DMS 273 (cell line): ENCODE data around the gene MVB12B.
A peak's percentile ranks its signal among the peaks of the same experiment; 100 is the strongest.
"Not testable (repeated sequence)": the region's sequence is repeated elsewhere in the genome, so short reads cannot be mapped to it uniquely, and the experiment has no call there.

Experiments used
- DNase-seq: peaks from one replicate; lab custom pipeline; 2025; ENCODE audit not compliant: unreplicated experiment; lab: John Stamatoyannopoulos, UW

The MVB12B gene

DNA sequence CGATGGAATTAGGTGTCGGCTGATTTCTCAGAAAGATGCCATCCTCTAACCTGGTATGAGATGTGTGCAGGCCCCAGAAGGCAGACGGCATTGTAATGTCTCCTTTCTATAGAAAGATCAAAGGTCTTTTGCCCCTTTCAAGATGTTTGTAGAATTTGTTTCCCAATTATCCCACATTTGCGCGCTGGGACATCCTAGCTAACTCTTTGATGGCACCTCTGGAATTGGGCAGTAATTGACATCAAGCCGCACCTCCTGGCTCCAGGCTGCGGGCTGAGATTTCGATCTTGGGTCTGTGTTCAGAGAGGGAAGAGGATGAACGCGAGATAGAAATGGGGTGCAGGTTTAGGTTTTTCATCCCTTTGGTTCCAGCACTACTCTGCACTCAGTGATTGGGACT, 202.3 kb downstream of the MVB12B start:
- no peak for DNase-seq

DNA sequence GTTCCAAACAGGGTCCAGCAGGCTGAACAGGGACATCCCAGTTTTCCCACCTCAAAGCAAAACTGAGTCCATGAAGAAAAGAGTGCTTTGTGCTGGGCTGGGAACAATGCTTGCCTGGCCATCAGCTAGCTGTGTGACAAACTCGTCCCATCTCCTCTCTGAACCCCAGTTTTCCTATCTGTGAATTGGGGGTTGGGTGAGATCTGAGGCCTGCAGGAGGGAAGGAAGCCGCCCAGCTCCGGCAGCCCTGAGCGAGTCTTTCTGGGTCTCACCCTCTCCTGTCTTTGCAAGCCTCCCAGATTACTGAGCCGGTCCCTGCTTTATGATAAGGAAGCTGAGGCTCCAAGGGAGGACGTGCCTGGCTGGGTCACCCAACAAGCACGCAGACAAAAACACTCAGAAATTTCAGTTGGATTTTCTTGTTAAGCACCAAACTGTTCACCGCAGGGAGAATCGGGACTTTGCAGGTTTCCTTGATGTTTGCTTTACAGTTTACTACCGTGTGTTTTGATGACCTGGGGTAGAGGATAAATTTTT, 204.5 kb downstream of the MVB12B start:
- no peak for DNase-seq

DNA sequence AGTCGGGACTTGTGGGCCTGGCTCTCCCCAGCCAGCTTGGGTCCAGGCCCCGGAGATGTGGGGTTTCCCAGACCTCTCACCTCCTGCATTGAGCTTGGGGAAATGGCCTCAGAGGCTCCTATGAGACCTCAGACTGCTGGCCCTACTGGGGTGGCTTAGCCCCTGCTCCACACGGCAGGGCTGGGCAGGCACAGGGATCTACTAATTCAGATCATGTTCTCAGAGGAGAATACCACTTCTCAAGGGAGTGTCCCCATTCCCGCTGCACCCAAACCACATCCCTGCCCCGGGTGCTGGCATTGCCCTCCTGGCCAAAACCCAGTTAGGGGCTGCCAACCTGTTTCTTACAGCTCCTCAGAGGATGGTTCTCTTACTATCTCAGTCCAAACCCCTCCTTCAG, 205.0 kb downstream of the MVB12B start:
- no peak for DNase-seq

DNA sequence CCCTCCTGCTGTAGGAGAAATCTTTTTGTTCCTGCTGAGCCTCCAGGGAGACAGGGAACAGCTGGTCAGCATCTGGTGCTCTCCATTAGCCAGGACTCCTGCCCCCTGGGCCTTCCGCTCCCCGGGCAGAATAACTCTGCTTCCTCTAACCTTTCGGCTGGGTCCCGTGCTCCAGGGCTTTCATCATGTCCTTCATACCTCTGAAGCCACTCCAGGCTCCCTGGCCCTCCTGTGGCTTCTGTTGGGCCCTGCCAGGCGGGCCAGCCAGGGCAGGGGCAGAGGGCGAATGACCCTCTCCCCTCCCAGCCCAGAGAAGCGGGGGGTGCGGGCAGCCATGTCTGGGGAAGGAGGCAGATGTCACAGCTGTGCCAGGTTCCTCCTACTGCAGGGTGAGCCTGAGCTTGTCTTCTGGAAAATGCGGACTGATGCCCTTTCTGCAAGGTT, 205.4 kb downstream of the MVB12B start:
- peak; percentile 44 for DNase-seq

DNA sequence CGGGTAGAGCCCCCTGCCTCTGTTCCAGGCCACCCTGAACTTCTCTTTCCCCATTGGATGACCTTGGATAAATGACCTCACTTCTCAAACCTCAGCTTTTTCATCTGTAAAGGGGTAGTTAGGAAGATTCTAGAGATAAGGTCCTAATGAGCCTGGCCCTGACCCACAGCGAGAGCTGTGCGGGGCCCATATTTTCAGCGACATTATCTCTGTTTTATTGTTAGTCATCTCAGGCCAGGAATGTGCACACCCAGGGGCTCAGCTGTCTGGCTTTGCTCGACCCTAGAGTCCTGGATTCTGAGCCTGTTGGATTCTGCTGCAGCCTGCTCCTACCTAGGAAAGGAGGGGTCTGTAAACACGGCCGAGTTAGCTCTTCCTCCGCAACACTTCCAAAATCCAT, 205.9 kb downstream of the MVB12B start:
- DNase-seq, result no peak

DNA sequence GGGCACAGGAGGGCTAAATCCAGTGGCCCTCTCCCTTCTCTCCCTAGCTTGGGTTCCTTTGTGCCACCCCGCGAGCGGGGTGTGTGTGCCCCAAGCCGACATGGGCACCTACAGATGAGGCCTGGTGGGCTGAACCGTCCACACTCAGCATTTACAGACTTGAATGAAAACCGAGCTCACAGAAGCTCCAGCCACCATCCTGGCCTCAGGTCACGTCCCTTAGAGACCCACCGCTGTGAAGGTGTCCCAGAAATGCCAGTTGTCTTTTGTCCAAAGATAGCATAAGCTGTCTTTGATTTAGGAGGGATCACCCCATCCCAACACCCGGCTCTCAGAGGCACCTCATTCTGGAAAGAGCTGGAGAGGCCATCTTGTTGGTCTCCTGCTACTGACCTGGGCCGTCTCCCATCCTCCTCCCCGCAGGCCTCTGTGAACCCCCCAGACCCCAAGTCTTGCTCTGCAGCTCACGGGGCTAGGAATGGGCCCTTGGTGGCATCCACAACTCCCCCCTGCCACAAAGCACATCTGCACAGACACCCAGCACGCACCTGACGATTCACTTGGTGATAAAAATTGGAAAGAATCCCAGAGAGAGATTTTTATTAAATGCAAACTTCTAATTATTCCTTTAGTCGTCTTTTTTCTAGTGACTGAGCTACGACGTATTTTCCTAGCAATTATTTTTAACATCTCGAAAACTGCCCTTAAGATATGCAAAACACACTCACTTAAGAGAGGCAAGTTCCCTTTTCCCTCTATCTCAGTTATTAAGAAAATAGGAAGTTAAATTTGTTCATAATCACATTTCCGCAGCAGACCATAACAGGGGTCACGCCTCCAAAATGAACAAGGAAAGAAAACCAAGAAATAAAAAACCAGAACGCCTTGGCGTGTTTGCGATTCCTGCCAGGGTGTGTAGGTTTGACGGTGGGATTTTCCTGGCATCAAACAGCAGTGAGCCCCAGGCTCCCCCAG, 206.6 kb downstream of the MVB12B start:
- no peak for DNase-seq

DNA sequence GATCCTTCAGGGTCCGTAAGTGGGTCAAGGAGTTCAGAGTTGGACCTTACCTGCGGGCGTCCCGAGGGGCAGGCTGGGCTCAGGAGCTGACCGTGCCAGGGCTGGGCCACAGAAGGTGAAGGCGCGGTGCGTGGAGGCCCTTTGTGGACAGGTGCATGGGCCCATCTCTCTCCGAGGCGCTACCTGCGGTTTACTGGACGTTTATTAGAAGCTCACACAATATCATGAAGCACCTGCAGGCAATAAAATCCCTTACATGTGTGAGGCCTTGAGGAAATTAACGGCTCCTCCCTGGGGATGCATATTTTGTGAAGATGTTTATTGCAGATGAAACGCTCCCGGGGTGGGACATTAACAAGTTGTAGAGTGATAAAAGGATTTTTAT, 207.3 kb downstream of the MVB12B start:
- no peak for DNase-seq

DNA sequence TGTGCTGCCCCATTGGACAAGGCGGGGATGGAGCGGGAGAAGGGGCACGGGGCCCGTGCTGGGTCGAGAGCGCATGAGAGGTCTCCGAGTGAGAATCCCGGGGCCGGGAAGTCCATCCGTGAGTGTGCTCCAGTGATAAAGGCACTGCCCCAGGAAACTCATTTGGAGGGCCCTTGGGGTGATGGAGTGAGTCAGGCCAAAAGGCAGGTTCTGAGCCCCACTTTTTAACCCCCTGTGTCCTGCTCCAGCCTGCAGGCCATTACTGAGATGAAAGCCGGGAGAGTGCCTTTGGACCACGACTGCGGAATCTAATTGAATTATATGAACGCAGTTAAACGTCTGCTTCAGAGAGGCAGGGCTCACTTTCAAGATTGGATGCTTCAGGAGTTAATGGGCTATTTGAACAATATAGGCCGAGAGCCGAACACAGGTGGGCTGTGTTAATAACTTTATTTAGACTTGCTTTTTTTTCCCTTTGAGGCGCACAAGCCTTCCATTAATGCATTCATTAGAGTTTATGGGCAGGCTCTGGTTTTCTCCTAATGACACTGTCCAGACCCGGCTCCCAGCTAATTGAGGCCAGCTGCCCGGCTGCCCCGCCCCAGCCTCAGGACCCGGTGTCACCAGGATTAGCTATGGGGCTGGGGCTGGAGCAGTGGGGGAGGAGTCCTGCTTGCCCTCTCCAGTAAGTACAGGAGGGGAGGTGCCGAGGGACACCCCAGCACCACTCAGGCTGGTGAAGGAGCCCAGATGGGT, 208.0 kb downstream of the MVB12B start:
- DNase-seq, result no peak

DNA sequence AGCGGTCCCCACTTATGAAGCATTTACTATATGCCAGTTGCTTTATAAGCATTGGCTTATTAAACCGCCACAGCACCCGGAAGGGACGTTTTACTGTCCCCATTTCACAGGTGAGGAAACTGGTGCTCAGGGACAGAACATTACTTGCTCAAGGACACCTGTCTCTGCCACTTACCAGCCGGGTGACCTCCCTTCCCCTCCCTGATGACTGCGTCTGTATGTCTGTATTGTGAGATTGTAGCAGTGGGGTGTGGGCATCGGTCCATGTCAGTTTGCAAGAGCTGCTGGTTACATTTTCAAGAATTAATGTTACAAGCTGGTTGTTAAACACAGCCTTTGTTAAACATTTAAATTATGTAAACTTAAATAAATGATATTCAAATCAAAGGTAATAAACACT, 209.5 kb downstream of the MVB12B start:
- no peak for DNase-seq

DNA sequence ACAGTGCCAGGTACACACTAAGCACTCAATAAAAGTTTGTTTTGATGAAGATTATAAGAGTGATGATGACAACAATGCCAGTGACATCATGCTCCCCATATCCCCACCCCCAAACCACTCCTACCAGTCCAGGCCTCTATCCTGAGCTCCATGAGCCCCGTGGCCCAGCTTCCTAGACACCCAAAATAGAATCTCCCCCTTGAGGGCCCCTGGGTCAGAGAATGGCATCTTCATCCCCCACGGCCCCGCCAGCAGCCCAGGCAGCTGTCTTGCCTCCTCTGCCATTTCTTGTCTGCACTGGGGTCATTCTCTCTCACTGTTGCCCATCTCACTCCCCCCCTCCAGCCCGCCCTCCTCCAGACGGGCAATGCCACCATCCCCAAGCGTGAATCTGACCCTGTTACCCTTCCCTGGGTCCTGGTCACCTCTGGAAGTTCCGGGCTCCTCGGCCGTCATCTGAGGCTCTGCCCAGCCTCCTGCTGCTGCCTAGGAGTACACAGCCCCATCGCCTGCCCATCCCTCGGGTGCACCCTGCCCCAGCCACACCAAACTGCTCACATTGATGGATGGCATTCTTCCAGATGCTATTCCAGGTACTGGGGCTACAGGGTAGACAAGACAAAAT, 210.3 kb downstream of the MVB12B start:
- no peak for DNase-seq

DNA sequence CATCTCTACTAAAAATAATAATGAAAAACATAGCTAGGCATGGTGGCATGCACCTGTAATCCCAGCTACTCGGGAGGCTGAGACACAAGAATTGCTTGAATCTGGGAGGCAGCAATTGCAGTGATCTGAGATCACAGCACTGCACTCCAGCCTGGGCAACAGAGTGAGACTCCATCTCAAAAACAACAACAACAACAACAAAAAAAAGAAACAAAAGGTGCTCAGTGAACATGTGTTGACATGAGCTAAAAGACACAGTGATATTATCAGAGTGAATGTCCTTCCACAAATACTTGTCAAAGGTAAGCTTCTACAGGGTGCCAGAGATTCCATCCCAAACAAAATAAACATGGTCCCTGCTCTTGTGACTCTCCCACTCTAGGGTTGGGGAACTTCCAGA, 211.9 kb downstream of the MVB12B start:
- DNase-seq, result no peak

DNA sequence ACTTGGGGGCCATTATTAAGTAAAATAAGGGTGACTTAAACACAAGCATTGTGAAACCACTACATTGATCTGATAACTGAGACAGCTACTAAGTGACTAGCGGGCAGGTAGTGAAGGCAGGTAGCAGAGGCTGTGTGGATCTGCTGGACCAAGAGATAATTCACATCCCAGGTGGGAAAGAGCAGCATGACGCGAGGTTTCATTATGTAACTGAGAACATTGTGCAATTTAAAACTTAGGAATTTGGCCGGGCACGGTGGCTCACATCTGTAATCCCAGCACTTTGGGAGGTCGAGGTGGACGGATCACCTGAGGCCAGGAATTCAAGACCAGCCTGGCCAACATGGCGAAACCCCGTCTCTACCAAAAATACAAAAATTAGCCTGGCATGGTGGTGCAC, 213.8 kb downstream of the MVB12B start:
- not testable (repeated sequence) for DNase-seq

DNA sequence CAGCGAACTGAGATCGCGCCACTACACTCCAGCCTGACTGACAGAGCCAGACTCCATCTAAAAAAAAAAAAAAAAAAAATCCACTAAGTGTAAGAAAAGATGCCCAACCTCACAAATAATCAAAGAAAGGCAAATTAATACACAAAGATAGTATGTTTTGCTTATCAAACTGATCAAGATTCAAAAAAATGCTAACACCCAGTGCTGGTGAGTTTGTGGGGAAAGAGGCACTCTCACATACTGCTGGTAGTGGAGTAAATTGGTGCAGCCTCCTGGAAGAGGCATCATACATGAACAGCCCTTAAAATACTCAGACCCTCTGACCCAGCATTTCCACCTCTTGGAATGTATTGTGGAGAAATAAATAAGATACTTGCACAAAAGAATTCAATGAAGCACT, 216.9 kb downstream of the MVB12B start:
- DNase-seq, result no peak

DNA sequence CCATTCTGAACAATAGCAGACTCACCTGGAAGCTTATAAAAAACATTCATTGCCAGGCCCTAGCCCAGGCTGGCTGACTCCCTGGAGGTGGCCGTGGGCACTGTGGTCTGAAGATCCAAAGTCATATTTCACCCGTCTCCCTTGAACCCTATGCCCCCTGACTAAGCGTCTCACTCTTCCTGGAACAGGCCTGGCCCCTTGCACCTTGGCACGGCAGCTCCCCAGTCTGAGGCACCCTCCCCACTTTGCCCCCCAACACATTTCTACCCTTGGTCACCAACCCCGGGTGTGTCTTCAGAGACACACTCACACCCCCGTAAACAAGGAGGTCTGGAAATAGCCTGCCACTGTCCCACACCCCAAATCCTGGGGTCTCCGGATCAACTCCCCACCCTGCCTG, 218.5 kb downstream of the MVB12B start:
- no peak for DNase-seq

DNA sequence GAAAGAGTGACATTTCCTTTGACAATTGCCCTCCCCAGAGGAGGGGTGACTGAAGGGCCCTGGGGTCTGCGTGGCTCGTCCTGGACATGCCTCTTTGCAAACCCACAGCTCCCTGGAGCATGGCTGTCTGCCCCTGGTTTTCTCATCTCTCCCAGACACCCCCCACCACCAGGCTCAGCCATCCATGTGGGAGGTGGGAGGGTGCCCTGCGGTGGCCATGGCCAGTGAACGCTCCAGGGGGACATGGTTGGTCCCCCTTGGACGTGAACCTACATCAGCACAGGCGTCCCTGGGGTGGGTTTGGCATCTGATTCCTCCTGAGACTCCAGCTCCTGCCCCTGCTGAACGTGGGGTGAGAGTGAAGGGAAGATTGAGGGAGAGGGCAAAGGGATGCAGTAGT, 219.4 kb downstream of the MVB12B start:
- no peak for DNase-seq

DNA sequence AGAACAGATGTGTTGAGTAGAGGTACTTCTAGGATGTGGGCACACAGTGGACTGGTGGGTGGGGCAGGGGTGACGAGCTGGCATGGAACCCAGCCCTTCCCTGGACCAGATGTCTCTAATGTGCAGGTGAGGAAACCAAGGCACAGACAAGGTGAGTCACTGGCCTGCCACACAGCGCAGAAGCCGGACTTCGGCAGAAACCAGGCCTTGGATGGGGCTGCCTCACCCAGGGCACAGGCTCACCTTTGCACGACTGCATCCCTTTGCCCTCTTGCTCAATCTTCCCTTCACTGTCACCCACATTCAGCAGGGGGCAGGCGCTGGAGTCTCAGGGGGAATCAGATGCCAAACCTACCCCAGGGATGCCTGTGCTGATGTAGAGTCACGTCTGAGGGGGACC, 221.7 kb downstream of the MVB12B start:
- DNase-seq, result no peak

DNA sequence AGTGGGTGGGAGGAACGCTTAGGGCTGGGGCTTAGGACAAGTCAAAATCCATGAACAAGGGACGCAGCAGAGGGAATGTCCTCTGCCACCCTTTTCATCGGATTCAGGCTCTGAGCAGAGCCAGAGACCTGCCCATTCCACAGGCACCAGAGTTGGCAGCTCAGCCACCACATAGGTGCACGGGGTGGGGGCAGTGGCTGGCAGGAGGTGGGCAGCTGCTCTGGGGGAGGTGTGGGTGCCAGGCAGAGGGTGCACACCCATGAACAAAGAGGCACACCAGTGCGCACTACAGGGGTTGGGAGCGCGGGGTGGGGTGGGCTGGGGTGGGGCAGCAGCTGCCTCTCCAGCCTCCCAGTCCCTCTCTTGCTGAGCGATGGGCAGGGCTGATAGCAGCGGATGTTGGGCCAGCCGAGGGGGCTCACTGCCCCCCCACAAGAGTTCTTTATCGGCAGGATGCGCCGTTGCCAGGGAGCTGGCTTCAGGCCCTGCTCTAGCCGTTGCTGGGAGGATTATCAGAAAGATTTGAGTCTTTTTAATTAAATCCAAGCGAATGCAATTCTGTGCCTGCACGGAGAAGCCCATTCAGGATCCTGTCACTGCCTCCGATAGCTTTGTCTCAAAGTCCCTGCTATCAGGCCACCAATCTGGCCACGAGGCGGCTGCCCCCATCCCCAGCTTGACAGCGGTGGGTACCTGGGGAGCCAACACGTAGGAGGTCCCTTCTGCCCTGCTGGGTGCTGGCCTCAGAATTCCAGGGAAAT, 222.8 kb downstream of the MVB12B start:
- DNase-seq, result no peak

DNA sequence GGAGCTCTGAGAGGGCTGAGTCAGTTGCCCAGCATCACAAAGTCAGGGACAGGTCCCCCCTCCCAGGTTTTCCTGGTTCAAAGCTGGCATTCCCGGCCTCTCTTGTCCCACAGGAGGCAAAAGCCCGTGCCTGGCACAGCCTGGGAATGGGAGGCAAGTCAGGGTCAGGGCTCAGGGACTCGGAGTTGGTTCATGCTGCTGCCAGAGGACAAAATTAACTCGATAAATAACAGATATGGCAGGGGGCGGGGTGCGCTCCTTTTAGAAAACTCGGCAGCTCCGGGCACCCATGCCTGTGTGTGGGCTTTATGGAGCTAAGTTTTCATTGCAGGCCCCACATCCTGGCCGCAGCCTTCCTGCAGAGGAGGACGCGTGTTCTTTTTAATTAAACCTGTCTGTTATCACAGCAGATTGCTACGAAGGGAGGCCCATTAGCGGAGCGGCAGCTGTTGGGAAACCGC, 224.3 kb downstream of the MVB12B start:
- DNase-seq, result peak; percentile 74

DNA sequence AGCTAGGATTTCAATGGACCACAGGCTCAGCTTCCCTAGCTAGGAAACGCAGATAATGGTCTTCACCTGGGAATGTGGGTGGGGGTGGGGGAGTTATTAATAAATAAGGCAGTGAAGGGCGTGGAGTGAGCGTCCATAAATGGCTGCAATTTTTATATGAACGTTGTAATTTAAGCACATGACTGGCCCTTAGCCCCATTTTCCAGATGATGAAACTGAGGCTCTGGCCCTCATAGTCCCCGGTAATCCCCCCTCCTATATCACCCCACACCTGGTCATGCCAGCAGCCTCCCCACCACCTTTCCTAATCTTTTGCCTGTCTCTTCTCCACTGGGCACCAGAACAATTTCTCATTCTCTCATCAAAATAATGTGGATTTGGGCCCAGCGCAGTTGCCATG, 225.2 kb downstream of the MVB12B start:
- DNase-seq, result no peak

DNA sequence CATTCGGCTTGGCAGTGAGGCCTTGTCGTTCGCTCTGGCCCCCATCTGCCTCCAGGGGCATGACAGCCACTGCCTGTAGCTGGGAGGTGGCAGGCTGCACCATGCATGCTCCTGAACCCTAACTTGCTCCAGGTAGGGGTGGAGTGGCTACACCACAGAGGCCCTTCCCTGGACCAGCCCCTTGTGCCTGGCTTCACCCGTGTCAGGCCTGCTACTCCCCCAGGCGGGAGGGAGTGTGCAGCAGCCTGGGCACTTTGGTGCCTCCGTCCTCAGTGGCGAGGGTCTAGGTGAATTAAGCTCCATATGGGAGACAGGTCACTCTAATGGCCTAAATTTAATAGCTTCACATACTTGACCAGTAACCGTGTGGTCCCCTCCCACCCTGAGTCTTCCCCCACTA, 227.7 kb downstream of the MVB12B start:
- no peak for DNase-seq

DNA sequence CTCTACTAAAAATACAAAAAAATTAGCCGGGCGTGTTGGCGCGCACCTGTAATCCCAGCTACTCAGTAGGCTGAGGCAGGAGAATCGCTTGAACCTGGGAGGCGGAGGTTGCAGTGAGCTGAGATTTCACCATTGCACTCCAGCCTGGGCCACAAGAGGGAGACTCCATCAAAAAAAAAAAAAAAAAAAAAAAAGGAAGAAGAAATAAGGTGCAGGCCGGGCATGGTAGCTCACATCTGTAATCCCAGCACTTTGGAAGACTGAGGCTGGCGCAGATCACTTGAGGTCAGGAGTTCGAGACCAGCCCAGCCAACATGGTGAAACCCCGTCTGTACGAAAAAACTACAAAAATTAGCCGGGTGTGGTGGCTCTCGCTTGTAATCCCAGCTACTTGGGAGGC, 228.8 kb downstream of the MVB12B start:
- not testable (repeated sequence) for DNase-seq
